CD4-positive, alpha-beta T cell treated with Interleukin-17A for 4 hours (primary cell): ENCODE measurements around the gene IL18BP.

Experiments
- DNase-seq: peaks from one replicate; pipeline ENCODE4 v3.0.0-alpha.2; 2020; ENCODE audit warnings: mixed read lengths

The IL18BP gene

GRCh38 chr11:71998649-71999310, at the start of gene IL18BP:
TSS of gene IL18BP (plus strand) at chr11:71998909. CDS start at chr11:71999985, 1,076 bp downstream.
- peak; percentile 56 for DNase-seq

DNA sequence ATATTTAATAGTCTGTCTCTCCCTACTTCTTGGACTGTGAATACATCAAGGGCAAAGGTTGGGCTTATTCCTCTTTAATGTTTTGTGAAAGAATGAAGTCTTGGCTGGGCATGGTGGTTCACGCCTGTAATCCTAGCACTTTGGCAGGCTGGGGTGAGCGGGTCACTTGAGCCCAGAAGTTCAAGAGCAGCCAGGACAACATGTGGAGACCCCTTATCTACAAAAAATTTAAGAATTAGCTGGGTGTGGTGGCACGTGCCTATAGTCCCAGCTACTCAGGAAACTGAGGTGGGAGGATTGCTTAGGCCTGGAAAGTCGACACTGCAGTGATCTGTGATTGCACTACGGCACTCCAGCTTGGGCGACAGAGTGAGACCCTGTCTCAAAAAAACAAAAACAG, 49.7 kb upstream of the IL18BP start:
- no peak for DNase-seq

DNA sequence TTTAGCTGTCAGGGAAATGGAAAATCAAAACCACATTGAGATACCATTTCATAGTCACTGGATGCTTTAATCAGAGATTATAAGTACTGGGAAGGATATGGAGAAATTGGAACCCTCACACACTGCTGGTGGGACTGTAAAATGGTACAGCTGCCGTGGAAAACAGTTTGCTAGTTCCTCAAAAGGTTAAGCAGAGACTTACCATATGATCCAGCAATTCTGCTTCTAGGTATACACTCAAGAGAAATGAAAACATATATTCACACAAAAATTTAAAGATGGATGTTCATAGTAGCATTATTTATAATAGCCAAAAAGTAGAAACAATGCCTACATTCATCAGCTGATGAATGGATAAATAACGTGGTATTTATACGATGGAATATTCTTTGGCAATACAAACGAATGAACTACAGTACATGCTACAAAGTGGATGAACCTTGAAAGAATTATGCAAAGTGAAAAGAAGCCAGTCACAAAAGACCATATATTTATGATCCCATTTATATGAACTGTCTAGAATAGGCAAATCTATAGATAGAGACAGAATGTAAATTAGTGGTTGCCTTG, 46.9 kb upstream of the IL18BP start:
- DNase-seq = no peak

DNA sequence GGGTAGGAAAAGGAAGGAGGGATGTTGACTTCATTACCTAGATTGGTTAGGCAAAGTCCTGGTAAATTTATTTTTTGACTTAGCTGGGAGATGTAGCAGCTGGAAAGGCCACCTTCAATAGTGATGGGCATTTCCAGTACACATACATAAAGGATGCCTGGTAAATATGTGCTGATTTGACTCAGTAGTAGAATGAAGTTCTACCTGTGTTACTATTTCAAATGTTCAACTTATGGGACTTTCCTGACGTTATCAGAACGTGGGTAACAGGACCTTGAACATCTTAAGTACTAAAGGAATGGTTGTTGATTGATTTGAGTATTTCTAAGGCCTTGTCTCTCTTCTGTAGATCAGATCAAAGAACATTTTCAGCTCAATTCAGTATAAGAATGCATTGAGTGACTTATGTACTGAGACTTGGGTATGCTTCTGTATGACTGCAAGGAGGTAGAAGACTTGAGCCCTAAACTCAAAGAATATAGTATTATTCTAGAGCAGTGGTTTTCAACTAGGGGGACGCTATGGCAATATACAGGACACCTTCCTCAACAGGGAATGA, 42.7 kb upstream of the IL18BP start:
- no peak for DNase-seq

DNA sequence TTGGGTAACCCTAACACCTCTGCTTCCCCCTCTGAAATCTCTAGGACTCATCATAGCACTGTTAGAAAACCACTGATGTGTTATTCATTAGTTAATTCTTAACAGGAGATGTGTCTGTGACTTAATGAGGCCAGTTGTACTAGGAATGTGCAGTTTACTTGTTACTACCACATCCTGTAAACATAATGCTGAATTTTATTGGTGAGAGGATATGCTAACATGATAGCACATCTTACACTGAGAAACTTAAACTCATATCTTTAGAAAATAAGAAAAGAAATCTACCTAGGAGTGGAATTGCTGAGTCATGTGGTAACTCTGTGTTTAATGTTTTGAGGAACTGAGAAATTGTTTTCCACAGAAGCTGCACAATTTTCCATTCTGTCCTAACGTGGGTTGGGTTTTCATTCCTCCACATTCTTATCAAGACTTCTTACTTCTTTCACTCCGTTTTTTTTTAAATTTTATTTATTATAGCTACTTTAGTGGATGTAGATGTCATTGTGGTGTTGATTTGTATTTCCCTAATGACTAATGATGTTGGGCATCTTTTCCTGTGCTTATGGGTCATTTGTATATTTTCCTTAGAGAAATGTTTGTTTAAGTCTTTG, 36.2 kb upstream of the IL18BP start:
- no peak for DNase-seq

GRCh38 chr11:71963468-71963867, 35.2 kb upstream of the IL18BP start:
- no peak for DNase-seq

GRCh38 chr11:71964641-71965040, 34.1 kb upstream of the IL18BP start:
- no peak for DNase-seq

GRCh38 chr11:71971680-71972079, 27.0 kb upstream of the IL18BP start:
- DNase-seq = no peak

DNA sequence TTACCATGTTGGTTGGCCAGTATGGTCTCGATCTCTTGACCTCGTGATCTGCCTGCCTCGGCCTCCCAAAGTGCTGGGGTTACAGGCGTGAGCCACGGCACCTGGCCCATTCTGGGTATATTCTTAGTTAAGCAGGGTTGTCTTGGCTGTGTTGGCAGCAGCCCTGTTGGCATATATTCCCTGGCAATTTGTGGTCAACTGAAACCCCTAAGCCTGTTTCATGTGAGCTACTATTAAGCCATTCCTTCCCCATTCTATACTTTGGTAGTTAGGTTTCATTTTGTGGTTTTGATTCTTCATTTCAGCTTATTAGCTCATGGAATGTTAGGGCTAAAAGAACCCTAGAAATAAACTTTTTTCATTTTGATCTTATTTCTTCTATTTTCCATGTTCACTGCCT, 22.2 kb upstream of the IL18BP start:
- no peak for DNase-seq

- DNase-seq = no peak
Measured at GRCh38 chr11:71977090-71977489, 21.6 kb upstream of the IL18BP start.

DNA sequence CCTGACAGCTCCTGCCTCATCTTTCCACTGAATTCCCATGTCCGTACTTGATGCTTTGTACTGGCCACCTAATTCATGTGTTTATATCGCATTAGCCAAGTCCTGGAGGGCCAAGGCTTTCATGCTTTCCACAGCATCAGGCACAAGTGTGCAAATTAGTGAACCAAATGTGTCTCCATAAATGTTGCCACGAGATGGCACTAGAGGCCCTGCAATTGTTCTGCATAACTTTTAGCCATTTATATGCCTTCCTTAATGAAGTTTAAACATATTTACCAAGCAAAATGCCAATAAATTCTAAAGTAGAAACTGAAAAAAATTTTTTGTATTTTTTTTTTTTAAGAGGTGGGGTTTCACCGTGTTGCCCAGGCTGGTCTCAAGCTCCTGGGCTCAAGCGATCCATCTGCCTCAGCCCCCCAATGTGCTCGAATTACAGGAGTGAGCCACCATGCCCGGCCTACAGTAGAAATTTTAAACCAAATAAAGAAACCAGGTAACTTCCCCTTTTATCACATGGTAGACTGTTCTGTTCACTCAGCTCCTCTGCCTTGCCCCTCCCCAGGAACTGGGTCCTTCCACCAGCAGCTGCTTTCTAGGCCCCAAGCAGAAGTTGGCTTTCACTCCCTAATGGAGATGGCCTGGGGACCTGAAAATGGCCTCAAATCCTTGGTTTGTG, 20.8 kb upstream of the IL18BP start:
- peak; percentile 66 for DNase-seq

DNA sequence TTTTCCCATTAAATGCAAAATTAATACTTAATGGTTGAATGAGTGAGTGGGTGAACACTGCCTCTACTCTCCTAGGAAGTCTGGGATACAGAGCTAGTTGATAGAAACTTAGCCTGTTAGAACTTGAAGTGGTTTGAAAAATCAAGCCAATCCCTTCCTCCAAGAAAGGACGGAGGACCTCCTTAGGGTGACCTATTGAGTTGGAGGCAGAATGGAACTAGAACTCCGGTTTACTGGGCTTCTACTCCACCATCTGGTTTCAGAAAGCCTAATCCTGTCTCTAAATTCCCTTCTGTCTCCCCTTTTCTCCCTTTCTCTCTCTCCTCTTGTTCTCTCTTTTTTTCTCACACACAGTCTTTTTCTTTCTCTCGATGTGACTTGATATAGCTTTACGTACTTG, 19.6 kb upstream of the IL18BP start:
- no peak for DNase-seq

DNA sequence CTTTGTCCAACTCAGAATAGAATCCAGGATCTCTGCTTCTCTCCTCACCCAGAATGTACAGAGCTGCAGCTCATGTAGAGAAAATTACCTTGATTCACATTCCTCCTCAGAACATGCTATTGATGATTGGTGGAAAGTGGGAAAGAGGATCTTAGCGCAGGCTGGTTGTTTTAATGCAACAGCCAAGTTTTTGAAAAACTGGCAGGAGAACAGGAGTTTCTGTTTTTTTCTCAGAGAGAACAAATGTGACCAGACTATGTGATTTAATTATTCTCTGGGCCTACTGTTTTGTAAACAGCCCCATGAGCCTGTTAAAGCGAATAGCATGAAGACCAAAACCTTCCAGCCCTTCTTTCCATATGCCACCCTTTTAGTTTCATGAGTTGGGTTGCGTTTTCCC, 19.1 kb upstream of the IL18BP start:
- DNase-seq = no peak

GRCh38 chr11:71986131-71986530, 12.6 kb upstream of the IL18BP start:
- DNase-seq = no peak

- no peak for DNase-seq
Measured at GRCh38 chr11:71987521-71987920, 11.2 kb upstream of the IL18BP start.

DNA sequence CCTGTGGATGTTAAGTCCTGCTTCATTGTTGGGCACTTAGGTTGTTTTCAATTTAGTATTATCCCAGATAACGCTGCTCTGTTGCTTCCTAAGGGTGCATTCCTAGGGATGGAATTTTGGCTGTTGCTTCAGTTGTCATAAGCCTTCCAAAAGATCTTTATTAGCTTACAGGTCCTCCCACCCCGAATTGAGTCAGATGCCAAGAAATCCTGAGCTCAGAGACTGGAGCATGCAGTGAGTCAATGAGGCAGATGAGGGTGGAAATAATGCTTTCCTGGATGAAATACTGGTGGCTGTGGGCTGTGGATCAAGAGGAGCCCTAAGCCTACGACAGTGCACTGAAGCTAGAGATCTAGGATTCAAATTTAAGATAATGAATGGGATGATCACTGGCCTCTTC, 10.7 kb upstream of the IL18BP start:
- no peak for DNase-seq

- DNase-seq = no peak
Measured at GRCh38 chr11:71990701-71991100, 8.0 kb upstream of the IL18BP start.

DNA sequence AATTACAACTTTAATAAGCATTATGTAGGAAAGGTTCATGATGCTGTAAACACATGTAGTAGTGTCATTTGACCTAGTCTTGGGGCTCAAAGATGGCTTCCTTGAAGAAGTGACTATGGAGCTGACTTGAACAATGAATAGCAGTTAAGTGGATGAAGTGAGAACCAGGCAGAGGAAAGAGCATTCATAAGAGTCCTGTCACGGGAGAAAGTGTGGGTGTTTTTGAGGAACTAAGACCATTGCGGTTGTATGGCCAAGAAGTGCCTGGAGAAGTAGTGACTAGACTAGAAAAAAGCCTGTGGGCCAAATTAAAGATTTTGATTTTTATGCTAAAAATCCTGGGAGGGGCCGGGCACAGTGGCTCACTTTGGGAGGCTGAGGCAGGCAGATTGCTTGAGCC, 7.2 kb upstream of the IL18BP start:
- no peak for DNase-seq

DNA sequence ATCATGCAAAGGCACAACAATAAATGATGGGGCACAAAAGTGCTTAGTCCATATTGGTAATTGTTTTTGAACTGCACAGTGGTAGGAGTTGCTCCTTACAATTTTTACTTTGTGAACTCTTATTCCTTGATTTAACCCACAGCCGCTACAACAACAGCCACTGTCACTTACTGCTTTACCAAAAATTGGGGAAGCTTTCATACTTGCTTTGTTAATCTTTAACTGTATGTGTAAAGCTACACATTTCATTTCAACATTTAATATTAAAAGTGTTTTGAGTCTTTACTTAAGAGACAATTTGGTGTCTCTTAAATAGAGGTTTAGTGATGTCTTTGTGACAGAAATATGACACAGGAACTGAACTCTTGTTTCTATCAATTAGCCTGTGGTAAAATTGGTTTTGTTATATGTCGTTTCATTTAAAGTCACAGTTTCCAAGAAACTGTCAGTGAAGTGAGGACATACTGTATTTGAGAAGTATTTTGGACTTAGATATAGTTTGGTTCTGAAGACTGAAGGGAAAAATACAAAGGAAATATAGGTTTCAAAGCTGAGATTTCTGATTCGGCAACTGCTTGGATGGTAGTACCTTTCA, 6.5 kb upstream of the IL18BP start:
- DNase-seq = no peak

DNA sequence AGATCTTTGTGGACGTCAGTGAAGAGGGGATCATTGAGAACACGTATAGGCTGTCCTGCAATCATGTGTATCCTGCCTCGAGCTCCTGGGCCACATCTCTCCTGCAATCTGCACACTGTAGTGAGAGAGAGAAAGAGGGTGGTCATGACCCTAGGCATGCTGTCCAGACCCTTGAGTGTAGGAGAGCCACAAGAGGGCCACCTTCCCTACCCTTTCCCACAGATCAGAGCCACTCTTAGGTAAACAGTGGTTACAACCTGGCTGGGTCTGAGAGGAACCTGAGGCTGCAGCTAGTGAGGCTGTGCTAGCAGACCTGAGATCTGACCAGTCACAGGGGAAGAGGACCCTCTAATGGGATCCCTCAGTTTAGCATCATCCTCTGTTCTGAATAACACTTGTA, 3.9 kb upstream of the IL18BP start:
- no peak for DNase-seq

DNA sequence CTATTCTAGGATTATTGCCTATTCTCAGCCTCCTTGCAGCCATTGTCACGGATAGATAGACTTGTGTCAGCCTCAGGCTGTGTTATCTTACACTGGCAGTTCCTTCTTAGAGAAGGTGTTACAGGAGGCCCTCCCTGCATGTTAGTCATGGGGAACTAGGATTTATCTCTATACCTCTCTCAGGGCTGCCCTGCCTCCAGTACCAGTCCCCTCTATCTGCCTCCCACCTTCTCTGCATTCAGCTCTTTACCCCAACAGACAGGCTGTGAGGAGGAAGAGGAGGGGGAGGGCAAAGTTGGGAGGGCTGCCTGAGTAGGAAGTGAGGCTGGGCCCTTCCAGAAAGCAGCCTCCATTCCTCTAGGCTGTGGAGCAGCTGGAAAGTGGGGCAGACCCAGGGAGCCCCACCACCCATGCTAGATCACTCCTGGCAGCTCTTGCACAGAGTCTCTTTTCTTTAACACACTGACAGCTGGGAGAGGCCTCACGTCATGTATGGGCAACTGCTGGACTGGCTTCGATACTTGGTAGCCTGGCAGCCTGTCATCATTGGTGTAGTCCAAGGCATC, 2.9 kb upstream of the IL18BP start:
- DNase-seq = no peak

- DNase-seq = no peak
Measured at GRCh38 chr11:71996517-71996916, 2.2 kb upstream of the IL18BP start.

- DNase-seq = no peak
Measured at GRCh38 chr11:71996946-71997345, 1.8 kb upstream of the IL18BP start.
